ENCODE results near the gene EPHA4. TPM values are rescaled to one million over a fixed set of nuclear protein-coding genes. Genes with fewer than 3 reads are reported as not detected.

The EPHA4 gene
- polyA plus RNA-seq, 1 donor (not counting 4 experiments of a cell fraction or from before 2014, with no cell fraction given) = 9.0 TPM

DNA sequence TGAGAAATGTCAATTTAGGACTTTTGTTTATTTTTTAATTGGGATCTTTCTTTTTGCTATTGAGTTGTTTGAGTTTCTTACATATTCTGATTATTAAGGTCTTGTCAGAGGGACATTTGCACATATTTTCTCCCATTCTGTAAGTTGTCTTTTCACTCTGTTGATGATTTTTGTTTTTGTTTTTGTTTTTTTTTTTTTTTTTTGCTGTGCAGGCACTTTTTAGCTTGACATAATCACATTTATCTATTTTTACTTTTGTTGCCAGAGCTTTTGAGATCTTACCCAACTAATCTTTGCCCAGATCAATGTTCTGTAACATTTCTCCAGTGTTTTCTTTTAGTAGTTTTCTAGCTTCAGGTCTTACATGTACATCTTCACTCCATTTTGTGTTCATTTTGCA, 166.6 kb downstream of the EPHA4 start:
- no peak for FAIRE-seq
- H3K4me1 ChIP-seq (ENCODE audit: control insufficient read depth, extremely low read depth, insufficient read depth, low read length) = no peaks in the 10 kb centered on the region
- H3K27ac ChIP-seq (ENCODE audit: control insufficient read depth, insufficient read depth, low read length) = no peak overlapping the region
- H3K9me1 ChIP-seq (ENCODE audit: control insufficient read depth, extremely low read depth, insufficient read depth, low read length) = no peaks in the 10 kb centered on the region
- H3K36me3 ChIP-seq (ENCODE audit: control insufficient read depth in 2 of 2, extremely low read depth in 1 of 2, insufficient read depth in 2 of 2, low read length in 2 of 2) = no peaks in the 10 kb centered on the region
- no peaks in the 10 kb centered on the region for H3K9me3 ChIP-seq (ENCODE audit: control insufficient read depth, low read depth, low read length)
- TF ChIP-seq, protein P1, sequence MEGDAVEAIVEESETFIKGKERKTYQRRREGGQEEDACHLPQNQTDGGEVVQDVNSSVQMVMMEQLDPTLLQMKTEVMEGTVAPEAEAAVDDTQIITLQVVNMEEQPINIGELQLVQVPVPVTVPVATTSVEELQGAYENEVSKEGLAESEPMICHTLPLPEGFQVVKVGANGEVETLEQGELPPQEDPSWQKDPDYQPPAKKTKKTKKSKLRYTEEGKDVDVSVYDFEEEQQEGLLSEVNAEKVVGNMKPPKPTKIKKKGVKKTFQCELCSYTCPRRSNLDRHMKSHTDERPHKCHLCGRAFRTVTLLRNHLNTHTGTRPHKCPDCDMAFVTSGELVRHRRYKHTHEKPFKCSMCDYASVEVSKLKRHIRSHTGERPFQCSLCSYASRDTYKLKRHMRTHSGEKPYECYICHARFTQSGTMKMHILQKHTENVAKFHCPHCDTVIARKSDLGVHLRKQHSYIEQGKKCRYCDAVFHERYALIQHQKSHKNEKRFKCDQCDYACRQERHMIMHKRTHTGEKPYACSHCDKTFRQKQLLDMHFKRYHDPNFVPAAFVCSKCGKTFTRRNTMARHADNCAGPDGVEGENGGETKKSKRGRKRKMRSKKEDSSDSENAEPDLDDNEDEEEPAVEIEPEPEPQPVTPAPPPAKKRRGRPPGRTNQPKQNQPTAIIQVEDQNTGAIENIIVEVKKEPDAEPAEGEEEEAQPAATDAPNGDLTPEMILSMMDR (optimal IDR thresholded peaks at IDR 0.05 in 1 of 3, IDR thresholded peaks at IDR 0.05 in 1 of 3, conservative IDR thresholded peaks at IDR 0.05 in 1 of 3; ENCODE audit: extremely low read depth in 1 of 3, insufficient read depth in 2 of 3, low read length in 3 of 3) = no peak
- TF ChIP-seq EZH2 (IDR thresholded peaks at IDR 0.05; ENCODE audit: low read length) = no peak
- DNase-seq (ENCODE audit: low read depth, low spot score) = no peak
- no peaks in the 10 kb centered on the region for H3K79me2 ChIP-seq (ENCODE audit: control insufficient read depth, insufficient read depth, low read length)
- no peaks in the 10 kb centered on the region for H4K20me1 ChIP-seq (ENCODE audit: control insufficient read depth, extremely low read depth, insufficient read depth, low read length)
- H2AFZ ChIP-seq (ENCODE audit: control insufficient read depth, low read length) = no peak overlapping the region
- no peaks in the 10 kb centered on the region for H3K27me3 ChIP-seq (ENCODE audit: control insufficient read depth, extremely low read depth, insufficient read depth, low read length)
- no peak overlapping the region for H3K4me2 ChIP-seq (ENCODE audit: control insufficient read depth, extremely low read depth, insufficient read depth, low read depth, low read length)
- no peak overlapping the region for H3K4me3 ChIP-seq (ENCODE audit: control insufficient read depth in 2 of 3, extremely low read depth in 1 of 3, insufficient read depth in 2 of 3, low read depth in 1 of 3, low read length in 3 of 3)
- H3K9ac ChIP-seq (ENCODE audit: control insufficient read depth, extremely low read depth, insufficient read depth, low read length) = no peak overlapping the region
- dilution Hi-C loops (cut with MboI; ENCODE audit: extremely low pct_ligation_motif_present, low sequenced_read_pairs) = no loop called here

DNA sequence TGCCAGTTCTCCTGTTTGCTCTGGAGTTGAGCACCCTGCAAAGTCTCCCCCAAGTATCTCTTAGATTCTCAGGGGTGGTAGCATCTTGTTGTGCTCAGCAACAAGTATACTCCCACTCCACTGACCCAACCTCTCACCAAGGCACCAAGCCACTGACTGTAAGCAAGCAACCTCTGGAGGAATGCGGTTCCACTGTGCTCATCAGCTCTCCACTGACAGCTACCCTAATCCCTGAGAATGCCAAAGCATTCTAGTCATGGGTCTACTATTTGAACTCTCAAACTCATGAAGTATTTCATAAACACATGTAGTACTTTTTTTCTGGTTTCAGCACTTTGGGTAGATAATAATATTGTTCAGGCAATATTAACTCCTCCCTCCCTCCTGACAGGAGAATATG, 170.0 kb downstream of the EPHA4 start:
- H3K27me3 ChIP-seq (ENCODE audit: control insufficient read depth, extremely low read depth, insufficient read depth, low read length) = no peaks in the 10 kb centered on the region
- H3K9me3 ChIP-seq (ENCODE audit: control insufficient read depth, low read depth, low read length) = no peaks in the 10 kb centered on the region
- H3K4me3 ChIP-seq (ENCODE audit: control insufficient read depth in 2 of 3, extremely low read depth in 1 of 3, insufficient read depth in 2 of 3, low read depth in 1 of 3, low read length in 3 of 3) = no peak overlapping the region
- H3K9ac ChIP-seq (ENCODE audit: control insufficient read depth, extremely low read depth, insufficient read depth, low read length) = no peak overlapping the region
- no peak overlapping the region for H3K4me2 ChIP-seq (ENCODE audit: control insufficient read depth, extremely low read depth, insufficient read depth, low read depth, low read length)
- FAIRE-seq (no peak), DNase-seq (ENCODE audit: low read depth, low spot score) (no peak)
- H3K9me1 ChIP-seq (ENCODE audit: control insufficient read depth, extremely low read depth, insufficient read depth, low read length) = no peaks in the 10 kb centered on the region
- H3K79me2 ChIP-seq (ENCODE audit: control insufficient read depth, insufficient read depth, low read length) = no peaks in the 10 kb centered on the region
- no peaks in the 10 kb centered on the region for H4K20me1 ChIP-seq (ENCODE audit: control insufficient read depth, extremely low read depth, insufficient read depth, low read length)
- H3K4me1 ChIP-seq (ENCODE audit: control insufficient read depth, extremely low read depth, insufficient read depth, low read length) = no peaks in the 10 kb centered on the region
- H3K36me3 ChIP-seq (ENCODE audit: control insufficient read depth in 2 of 2, extremely low read depth in 1 of 2, insufficient read depth in 2 of 2, low read length in 2 of 2) = no peaks in the 10 kb centered on the region
- TF ChIP-seq, protein P1 (optimal IDR thresholded peaks at IDR 0.05 in 1 of 3, IDR thresholded peaks at IDR 0.05 in 1 of 3, conservative IDR thresholded peaks at IDR 0.05 in 1 of 3; ENCODE audit: extremely low read depth in 1 of 3, insufficient read depth in 2 of 3, low read length in 3 of 3) = no peak
- no peak for TF ChIP-seq EZH2 (IDR thresholded peaks at IDR 0.05; ENCODE audit: low read length)
- no peak overlapping the region for H3K27ac ChIP-seq (ENCODE audit: control insufficient read depth, insufficient read depth, low read length)
- dilution Hi-C loops (cut with MboI; ENCODE audit: extremely low pct_ligation_motif_present, low sequenced_read_pairs) = no loop called here
- H2AFZ ChIP-seq (ENCODE audit: control insufficient read depth, low read length) = no peak overlapping the region

All from keratinocyte (primary cell).